H1 (cell line): ENCODE results near the gene OVCH2. TPM values are rescaled to one million over a fixed set of nuclear protein-coding genes. Genes with fewer than 3 reads are reported as not detected.
A peak's percentile ranks its signal among the peaks of the same experiment; 100 is the strongest.

Experiments
- CTCF ChIA-PET: fragments of 300-600 bp; sonication (Branson Sonifier 250); formaldehyde crosslinking; loops from one replicate; lab custom pipeline; 2021; ENCODE audit not compliant: partially characterized antibody; lab: Charles Lee
- POLR2A ChIA-PET: fragments of 300-600 bp; sonication (Branson Sonifier 250); formaldehyde crosslinking; loops from one replicate; lab custom pipeline; 2021; ENCODE audit warnings: inconsistent platforms; ENCODE audit not compliant: partially characterized antibody; lab: Charles Lee
- DNase-seq, 2 experiments: peaks; one replicate each; pipeline versions ENCODE4 v3.0.0 to v3.0.0-alpha.2; 2010 to 2022; ENCODE audit warnings: low spot score in 2 of 2, low read depth in 1 of 2, mixed read lengths in 1 of 2
- FAIRE-seq: peaks from 2 replicates; lab custom pipeline; 2011; peaks lifted over from hg19 to GRCh38; lab: Jason Lieb, UNC
- H2AFZ ChIP-seq: 2 replicates; pipeline ENCODE4 v1.8.1; 2012; ENCODE audit warnings: low read length, inconsistent platforms
- H2AK5ac ChIP-seq: 2 replicates; pipeline ENCODE4 v1.6.1; 2013; ENCODE audit warnings: low read depth, low read length
- H2BK120ac ChIP-seq: replicated peaks from 2 replicates; pipeline ENCODE3; 2013; ENCODE audit warnings: low read depth, low read length, inconsistent platforms
- H2BK12ac ChIP-seq: 2 replicates; pipeline ENCODE4 v1.6.1; 2013; ENCODE audit warnings: low read depth, low read length
- H2BK15ac ChIP-seq: 2 replicates; pipeline ENCODE4 v1.6.1; 2013; ENCODE audit warnings: low read length
- H2BK20ac ChIP-seq: 2 replicates; pipeline ENCODE4 v1.6.1; 2013; ENCODE audit warnings: low read length
- H2BK5ac ChIP-seq: 2 replicates; pipeline ENCODE4 v1.6.1; 2013; ENCODE audit warnings: low read depth, low read length
- H3K14ac ChIP-seq: 2 replicates; pipeline ENCODE4 v1.6.1; 2013; ENCODE audit warnings: inconsistent platforms; ENCODE audit not compliant: insufficient read length
- H3K18ac ChIP-seq: 2 replicates; pipeline ENCODE4 v1.6.1; 2013; ENCODE audit warnings: low read length; ENCODE audit errors: extremely low read depth
- H3K23ac ChIP-seq: 2 replicates; pipeline ENCODE4 v1.6.1; 2013; ENCODE audit warnings: inconsistent platforms; ENCODE audit not compliant: insufficient read length
- H3K23me2 ChIP-seq: 2 replicates; pipeline ENCODE4 v1.6.1; 2013; ENCODE audit warnings: low read depth, low read length
- H3K27ac ChIP-seq: 2 replicates; pipeline ENCODE4 v1.6.1; 2011; ENCODE audit warnings: low read depth, low read length, inconsistent platforms
- H3K27me3 ChIP-seq, 4 experiments: replicated peaks in 1 of 4; 1 replicate in 1 of 4; 2 replicates in 3 of 4; pipeline versions ENCODE4 v1.6.1 to v1.8.1; 2011 to 2013; ENCODE audit warnings: low read length in 3 of 4, mild to moderate bottlenecking in 3 of 4, inconsistent platforms in 2 of 4, mixed read lengths in 2 of 4, moderate library complexity in 1 of 4; ENCODE audit not compliant: control insufficient read depth in 3 of 4, insufficient read depth in 3 of 4; ENCODE audit errors: extremely low read depth in 1 of 4
- H3K36me3 ChIP-seq, 4 experiments: 2 replicates each; pipeline versions ENCODE4 v1.6.1 to v1.8.1; 2011 to 2013; ENCODE audit warnings: mild to moderate bottlenecking in 4 of 4, low read length in 3 of 4, moderate library complexity in 2 of 4, control low read depth in 1 of 4, inconsistent platforms in 1 of 4; ENCODE audit not compliant: insufficient read depth in 4 of 4, control insufficient read depth in 2 of 4
- H3K4ac ChIP-seq: replicated peaks from 2 replicates; pipeline ENCODE3; 2013; ENCODE audit warnings: low read length, low read depth, mixed read lengths, inconsistent platforms; ENCODE audit not compliant: insufficient read length
- H3K4me1 ChIP-seq, 4 experiments: replicated peaks in 1 of 4; 1 replicate in 1 of 4; 2 replicates in 3 of 4; pipeline versions ENCODE4 v1.6.1 to v1.8.1; 2011 to 2013; ENCODE audit warnings: low read length in 3 of 4, inconsistent platforms in 2 of 4, mixed read lengths in 1 of 4; ENCODE audit not compliant: insufficient read depth in 4 of 4, control insufficient read depth in 3 of 4
- H3K4me2 ChIP-seq, 2 experiments: 2 replicates each; pipeline versions ENCODE4 v1.6.1 to v1.8.1; 2011 to 2013; ENCODE audit warnings: low read depth in 2 of 2, low read length in 2 of 2, control low read depth in 1 of 2, inconsistent platforms in 1 of 2, mild to moderate bottlenecking in 1 of 2; ENCODE audit not compliant: insufficient read depth in 1 of 2
- H3K4me3 ChIP-seq, 4 experiments: fragments of 200-600, 300-600 bp in 1 of 4; sonication (generic), shearing (Covaris generic), sonication (Bioruptor Twin) in 1 of 4; 2 replicates each; pipeline versions ENCODE4 v1.5.1 to v1.8.1; 2011 to 2016; ENCODE audit warnings: low read length in 4 of 4, low read depth in 3 of 4, control low read depth in 2 of 4, inconsistent platforms in 2 of 4, mild to moderate bottlenecking in 2 of 4, mixed read lengths in 1 of 4, moderate library complexity in 1 of 4; ENCODE audit not compliant: insufficient read depth in 2 of 4; ENCODE audit errors: extremely low read depth in 1 of 4
- H3K56ac ChIP-seq: replicated peaks from 2 replicates; pipeline ENCODE3; 2013; ENCODE audit warnings: low read depth, mild to moderate bottlenecking, mixed read lengths, low read length, inconsistent platforms; ENCODE audit not compliant: insufficient read length
- H3K79me1 ChIP-seq: 2 replicates; pipeline ENCODE4 v1.6.1; 2013; ENCODE audit warnings: low read depth, low read length, control low read depth
- H3K79me2 ChIP-seq, 2 experiments: 2 replicates each; pipeline versions ENCODE4 v1.6.1 to v1.8.1; 2012 to 2013; ENCODE audit warnings: low read length in 2 of 2, mild to moderate bottlenecking in 2 of 2, inconsistent platforms in 1 of 2; ENCODE audit not compliant: insufficient read depth in 2 of 2, control insufficient read depth in 1 of 2
- H3K9ac ChIP-seq, 4 experiments: replicated peaks in 1 of 4; 1 replicate in 1 of 4; 2 replicates in 3 of 4; pipeline versions ENCODE4 v1.6.1 to v1.8.1; 2011 to 2013; ENCODE audit warnings: low read depth in 3 of 4, low read length in 3 of 4, control low read depth in 2 of 4, mild to moderate bottlenecking in 2 of 4, moderate library complexity in 2 of 4, inconsistent platforms in 1 of 4; ENCODE audit errors: extremely low read depth in 1 of 4
- H3K9me3 ChIP-seq, 2 experiments: 2 replicates each; pipeline versions ENCODE4 v1.6.1 to v1.8.1; 2012 to 2013; ENCODE audit warnings: mild to moderate bottlenecking in 2 of 2, moderate library complexity in 2 of 2, control low read depth in 1 of 2, inconsistent platforms in 1 of 2, low read depth in 1 of 2, low read length in 1 of 2, mixed read lengths in 1 of 2; ENCODE audit not compliant: insufficient read depth in 2 of 2
- H4K20me1 ChIP-seq, 2 experiments: replicated peaks in 1 of 2; 2 replicates each; pipeline versions ENCODE3 to v1.8.1; 2011 to 2013; ENCODE audit warnings: inconsistent platforms in 2 of 2, low read length in 2 of 2, mild to moderate bottlenecking in 1 of 2; ENCODE audit not compliant: insufficient read depth in 2 of 2, control insufficient read depth in 1 of 2
- H4K5ac ChIP-seq: 2 replicates; pipeline ENCODE4 v1.6.1; 2013; ENCODE audit warnings: low read length, low read depth, mixed read lengths, inconsistent platforms; ENCODE audit not compliant: insufficient read length
- H4K8ac ChIP-seq: 2 replicates; pipeline ENCODE4 v1.8.0; 2013; ENCODE audit warnings: mild to moderate bottlenecking, moderate library complexity, low read length, inconsistent platforms; ENCODE audit not compliant: insufficient read depth; ENCODE audit errors: extremely low read depth
- H4K91ac ChIP-seq: replicated peaks from 2 replicates; pipeline ENCODE3; 2013; ENCODE audit warnings: low read length, mixed read lengths, inconsistent platforms; ENCODE audit not compliant: insufficient read length
- PHF8 ChIP-seq: fragments of 200-600 bp; sonication (generic); conservative IDR thresholded peaks from 2 replicates; pipeline ENCODE4 v1.7.1; 2012; ENCODE audit warnings: low read depth, mild to moderate bottlenecking, inconsistent platforms, low read length, moderate library complexity
- POLR2A ChIP-seq, 2 experiments: IDR thresholded peaks; 1 replicate in 1 of 2; 2 replicates in 1 of 2; pipeline ENCODE4 v1.6.1; 2011; ENCODE audit warnings: low read depth in 2 of 2, low read length in 2 of 2, mild to moderate bottlenecking in 2 of 2; ENCODE audit errors: control extremely low read depth in 1 of 2
- SIRT6 ChIP-seq: IDR thresholded peaks from one replicate; pipeline ENCODE4 v1.7.1; 2012; ENCODE audit warnings: low read length, inconsistent platforms
- TAF1 ChIP-seq: IDR thresholded peaks from 2 replicates; pipeline ENCODE4 v1.6.1; 2011; ENCODE audit warnings: mild to moderate bottlenecking, low read depth, low read length
- WGBS, 2 experiments: shearing (Covaris generic) in 1 of 2; methylation state at CpG; one replicate each; pipeline versions ENCODE4 v1.1.6 to v1.1.7; 2013 to 2015; ENCODE audit warnings: low lambda C conversion rate in 2 of 2, mixed read lengths in 2 of 2, inconsistent platforms in 1 of 2, low coverage in 1 of 2, missing lambda C conversion rate in 1 of 2; ENCODE audit not compliant: insufficient replicate concordance in 2 of 2, insufficient coverage in 1 of 2, insufficient read length in 1 of 2; ENCODE audit errors: extremely low coverage in 1 of 2, missing lambda C conversion rate in 1 of 2; 5-methylcytosine and 5-hydroxymethylcytosine counted together
- polyA plus RNA-seq, 7 experiments: library from polyadenylated mRNA; depleted of rRNA in 3 of 7; stranded (reverse) in 5 of 7; unstranded in 2 of 7; fragments of >200 nt in 5 of 7; fragments of 200-250 nt in 2 of 7; gene quantifications; 1 replicate in 5 of 7; 2 replicates in 1 of 7; 4 replicates in 1 of 7; pipeline versions ENCODE4 v1.2.1 to v1.2.3, GENCODE V29; 2011 to 2013; ENCODE audit warnings: missing spikeins in 2 of 7, mixed read lengths in 2 of 7
- total RNA-seq: library from RNA; stranded (reverse); fragmentation: NEBNext Ultra II Directional; extraction: Animal tissue kit (Norgen Biotek cat#: 25700); gene quantifications from 2 replicates; pipeline ENCODE4 v1.2.1, GENCODE V29; 2021

The OVCH2 gene
- total and polyA plus RNA-seq, 2 of the 8 experiments (the other 6 are each of a cell fraction or from before 2014, with no cell fraction given) = 0.03 to 1.1 TPM

DNA sequence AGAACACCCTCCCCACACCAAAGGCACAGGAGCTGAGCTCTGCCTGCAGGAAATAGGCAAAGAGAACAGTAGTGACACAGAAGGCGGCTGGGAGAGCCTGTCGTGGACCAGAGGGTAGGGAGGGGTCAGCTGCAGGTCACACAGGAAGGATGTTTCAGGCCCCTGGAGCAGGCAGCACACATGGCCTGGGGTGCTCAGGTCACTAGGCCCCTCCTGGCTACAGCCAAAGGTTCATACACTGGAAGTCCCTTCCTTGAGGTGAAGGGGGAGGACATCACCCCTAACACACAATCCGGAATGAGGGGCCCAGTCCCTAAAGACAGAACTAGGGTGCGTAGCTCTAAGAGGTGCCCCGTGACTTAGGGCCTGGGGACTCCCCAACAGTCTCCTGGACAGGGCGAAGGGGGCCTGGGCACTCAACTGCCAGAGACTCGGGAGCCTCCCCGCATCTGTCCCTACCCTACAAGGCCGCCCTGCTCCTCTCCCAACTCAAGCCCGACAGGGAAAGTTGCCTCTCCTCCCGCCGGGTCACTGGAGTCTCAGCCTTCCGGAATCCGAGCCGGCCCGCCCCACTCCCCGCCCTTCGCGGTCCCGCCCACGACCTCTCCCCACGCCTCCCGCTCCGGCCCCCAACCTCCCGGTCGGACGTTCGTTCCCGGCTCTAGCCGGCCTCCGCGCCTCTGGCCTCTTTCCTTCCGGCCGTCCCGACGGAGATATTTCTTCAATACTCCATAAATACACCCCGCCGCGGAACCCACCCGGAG, 33.1 kb downstream of the OVCH2 start, which contains the start of gene CYB5R2:
Gene CYB5R2, minus strand, starts transcription at position 541 of the 764 bp plus-strand sequence. CDS start 675 bp downstream, outside the sequence.
- Histone ChIP-seq H3K9me3 (no peaks in the 10 kb centered on the region), H4K8ac (peak within 1 kb of the TSS; percentile 97; the same call in 1 of the 2 replicates), H3K4me1 (peaks cover 0 to 10% (median 4%) of the 10 kb centered on the region in 4 experiments; a peak in 4 of 7 replicates), H3K36me3 (peaks cover 9 to 17% (median 10%) of the 10 kb centered on the region in 4 experiments; a peak in 6 of 8 replicates), H3K79me2 (no peaks in the 10 kb centered on the region), H3K56ac (peak within 1 kb of the TSS; percentile 73), H2BK120ac (no peak within 1 kb of the TSS), H3K4ac (peak within 1 kb of the TSS; percentile 66), H3K9ac (peak within 1 kb of the TSS; percentile 41 to 84 (median 68)), H2BK20ac (no peak within 1 kb of the TSS), H2BK15ac (peak within 1 kb of the TSS; percentile 61; the same call in 1 of the 2 replicates), H3K27me3 (no peaks in the 10 kb centered on the region), H3K4me2 (peak within 1 kb of the TSS; percentile 90 to 92), H4K91ac (peak within 1 kb of the TSS; percentile 68), H4K5ac (peak within 1 kb of the TSS; percentile 95), H2AK5ac (peak within 1 kb of the TSS; percentile 32; the same call in 1 of the 2 replicates), H4K20me1 (no peaks in the 10 kb centered on the region), H2BK5ac (peak within 1 kb of the TSS; percentile 78), H3K23me2 (peaks cover 16% of the 10 kb centered on the region; the same call in 1 of the 2 replicates), H2BK12ac (peak within 1 kb of the TSS; percentile 90; the same call in 1 of the 2 replicates), H3K4me3 (peak within 1 kb of the TSS; percentile 59 to 94 (median 66)), H3K18ac (peak within 1 kb of the TSS; percentile 90), H2AFZ (peak within 1 kb of the TSS; percentile 68), H3K27ac (peak within 1 kb of the TSS; percentile 73; the same call in 1 of the 2 replicates), H3K79me1 (peaks cover 2% of the 10 kb centered on the region; the same call in 1 of the 2 replicates), H3K23ac (no peak within 1 kb of the TSS), H3K14ac (peak within 1 kb of the TSS; percentile 8)
- DNase-seq (peak in 1 of 2 experiments; percentile 79), FAIRE-seq (no peak)
- POLR2A ChIA-PET = interaction anchor here (0.8 to 2.2 kb wide), 10 partner anchors 8 to 101 kb away, joined by 3 to 14 read pairs (median 4); no protein-coding TSS in a partner anchor
- WGBS, 2 experiments = 37% methylated on average over 5 of the region's 40 CpGs; no CpG with 5 or more reads in 1 of the 2 experiments
- CTCF ChIA-PET = interaction anchor here (0.8 to 1.9 kb wide), 8 partner anchors 15 to 231 kb away, joined by 3 to 9 read pairs (median 3); no protein-coding TSS in a partner anchor
- 0 out of 2 replicates have a peak, but pooled peaks have one; percentile 25 for TF ChIP-seq TAF1
- TF ChIP-seq SIRT6 = no peak
- peak; percentile 69; the same call in 1 of the 2 replicates for TF ChIP-seq PHF8
- peak in 1 of 2 experiments; percentile 65; a peak in 2 of 3 replicates for TF ChIP-seq POLR2A (IDR thresholded peaks at IDR 0.05; ENCODE audit: control extremely low read depth in 1 of 2, low read depth in 2 of 2, low read length in 2 of 2)
